ENCODE results near the gene TACC2.

Gene TACC2

DNA sequence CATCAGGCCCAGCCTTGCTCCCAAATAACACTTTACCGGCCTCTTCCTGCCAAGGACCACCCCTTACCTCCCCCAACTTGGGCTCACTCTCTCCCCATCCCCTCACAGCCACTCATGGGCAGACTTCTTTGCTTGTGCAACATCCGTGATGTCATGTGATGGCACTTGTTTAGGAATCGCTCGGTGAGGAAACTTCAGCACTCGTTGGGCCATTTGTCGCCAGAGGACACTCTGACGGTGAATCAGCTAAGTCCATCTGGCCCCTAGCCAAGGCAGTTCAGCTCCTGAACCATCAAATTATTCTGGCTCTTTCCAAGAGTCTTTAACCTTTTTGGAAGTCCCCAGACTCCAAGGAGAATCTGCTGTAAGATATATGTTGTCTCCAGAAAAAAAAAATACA, 301.4 kb downstream of the TACC2 start:
- TF ChIP-seq, protein P1, sequence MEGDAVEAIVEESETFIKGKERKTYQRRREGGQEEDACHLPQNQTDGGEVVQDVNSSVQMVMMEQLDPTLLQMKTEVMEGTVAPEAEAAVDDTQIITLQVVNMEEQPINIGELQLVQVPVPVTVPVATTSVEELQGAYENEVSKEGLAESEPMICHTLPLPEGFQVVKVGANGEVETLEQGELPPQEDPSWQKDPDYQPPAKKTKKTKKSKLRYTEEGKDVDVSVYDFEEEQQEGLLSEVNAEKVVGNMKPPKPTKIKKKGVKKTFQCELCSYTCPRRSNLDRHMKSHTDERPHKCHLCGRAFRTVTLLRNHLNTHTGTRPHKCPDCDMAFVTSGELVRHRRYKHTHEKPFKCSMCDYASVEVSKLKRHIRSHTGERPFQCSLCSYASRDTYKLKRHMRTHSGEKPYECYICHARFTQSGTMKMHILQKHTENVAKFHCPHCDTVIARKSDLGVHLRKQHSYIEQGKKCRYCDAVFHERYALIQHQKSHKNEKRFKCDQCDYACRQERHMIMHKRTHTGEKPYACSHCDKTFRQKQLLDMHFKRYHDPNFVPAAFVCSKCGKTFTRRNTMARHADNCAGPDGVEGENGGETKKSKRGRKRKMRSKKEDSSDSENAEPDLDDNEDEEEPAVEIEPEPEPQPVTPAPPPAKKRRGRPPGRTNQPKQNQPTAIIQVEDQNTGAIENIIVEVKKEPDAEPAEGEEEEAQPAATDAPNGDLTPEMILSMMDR (IDR thresholded peaks at IDR 0.05; ENCODE audit: low read depth, low read length) = no peak
- H3K4me3 ChIP-seq (ENCODE audit: low read depth, low read length) = no peak overlapping the region

DNA sequence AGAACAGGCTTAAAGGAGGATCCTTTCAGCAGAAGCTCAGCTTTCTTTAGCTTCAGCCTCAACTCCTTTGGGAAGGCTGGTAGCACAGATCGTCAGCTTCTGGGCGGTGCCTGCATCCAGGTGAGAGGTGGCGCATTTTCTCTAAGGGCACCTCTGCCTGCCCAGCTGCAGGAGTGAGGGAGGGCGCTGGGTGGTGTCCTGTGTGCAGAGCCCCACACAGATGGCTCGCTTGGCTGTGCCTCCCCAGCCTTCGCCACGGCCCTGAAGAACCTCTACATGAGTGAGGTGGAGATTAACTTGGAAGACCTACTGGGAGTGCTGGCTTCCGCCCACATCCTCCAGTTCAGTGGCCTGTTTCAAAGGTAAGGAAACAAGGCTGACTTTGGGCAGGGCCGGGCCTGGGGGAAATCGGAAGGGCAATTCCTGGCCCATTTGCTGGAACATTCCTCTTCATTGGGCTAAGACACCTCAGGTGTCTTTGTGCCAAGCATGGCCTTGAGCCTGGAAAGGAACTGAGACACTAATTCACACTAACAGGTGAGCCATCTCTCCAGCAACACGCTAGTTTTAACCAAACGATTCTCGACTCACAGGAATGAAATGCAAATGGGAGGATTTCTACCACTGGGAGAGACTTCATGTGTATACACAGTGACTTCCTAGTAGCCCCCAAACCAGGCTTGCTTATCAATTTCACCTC, 302.0 kb downstream of the TACC2 start:
- H3K4me3 ChIP-seq (ENCODE audit: low read depth, low read length) = no peak overlapping the region

DNA sequence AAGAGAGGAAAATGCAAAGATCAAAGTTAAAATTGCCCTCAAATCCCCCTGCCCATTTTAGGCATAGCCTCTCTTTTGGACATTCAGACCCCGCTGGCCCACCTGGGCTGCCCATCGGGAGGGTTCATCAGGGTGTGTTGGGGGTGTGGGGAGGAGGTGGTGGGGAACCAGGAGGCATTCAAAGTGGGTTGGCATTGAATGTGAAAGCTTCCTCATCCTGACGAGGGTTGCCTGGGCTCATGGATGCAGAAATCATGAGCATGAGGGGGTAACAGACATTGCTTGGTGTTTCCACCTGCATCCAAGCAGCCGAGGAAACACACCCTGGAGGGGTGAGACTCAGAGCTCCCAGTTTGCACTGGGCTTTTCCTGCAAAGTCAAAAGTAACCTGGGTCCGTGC, 302.8 kb downstream of the TACC2 start:
- TF ChIP-seq, protein P1 (IDR thresholded peaks at IDR 0.05; ENCODE audit: low read depth, low read length) = no peak
- H3K4me3 ChIP-seq (ENCODE audit: low read depth, low read length) = no peak overlapping the region

More for the DNA sequence above, 302.0 kb downstream of the TACC2 start:
- TF ChIP-seq, protein P1 (IDR thresholded peaks at IDR 0.05; ENCODE audit: low read depth, low read length) = no peak

DNA sequence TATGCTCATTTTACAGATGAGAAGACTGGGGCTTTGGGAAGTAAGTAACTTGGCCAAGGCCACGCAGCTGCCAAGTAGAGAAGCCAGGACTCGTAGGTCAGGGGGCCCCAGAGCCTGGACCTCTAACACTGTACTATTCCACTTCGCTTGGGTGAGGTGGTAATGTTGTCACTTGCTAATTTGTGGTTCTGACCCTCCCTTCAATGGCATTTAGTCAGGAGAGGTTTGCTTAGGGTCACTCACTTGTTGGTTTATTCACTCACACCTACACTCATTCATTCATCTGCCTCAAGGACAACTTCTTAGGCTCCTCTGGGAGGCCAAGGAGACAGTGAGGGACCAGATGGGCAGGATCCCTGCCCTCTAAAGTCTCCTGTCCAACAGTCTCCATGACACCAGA, 303.4 kb downstream of the TACC2 start:
- H3K4me3 ChIP-seq (ENCODE audit: low read depth, low read length) = no peak overlapping the region
- TF ChIP-seq, protein P1 (IDR thresholded peaks at IDR 0.05; ENCODE audit: low read depth, low read length) = no peak

DNA sequence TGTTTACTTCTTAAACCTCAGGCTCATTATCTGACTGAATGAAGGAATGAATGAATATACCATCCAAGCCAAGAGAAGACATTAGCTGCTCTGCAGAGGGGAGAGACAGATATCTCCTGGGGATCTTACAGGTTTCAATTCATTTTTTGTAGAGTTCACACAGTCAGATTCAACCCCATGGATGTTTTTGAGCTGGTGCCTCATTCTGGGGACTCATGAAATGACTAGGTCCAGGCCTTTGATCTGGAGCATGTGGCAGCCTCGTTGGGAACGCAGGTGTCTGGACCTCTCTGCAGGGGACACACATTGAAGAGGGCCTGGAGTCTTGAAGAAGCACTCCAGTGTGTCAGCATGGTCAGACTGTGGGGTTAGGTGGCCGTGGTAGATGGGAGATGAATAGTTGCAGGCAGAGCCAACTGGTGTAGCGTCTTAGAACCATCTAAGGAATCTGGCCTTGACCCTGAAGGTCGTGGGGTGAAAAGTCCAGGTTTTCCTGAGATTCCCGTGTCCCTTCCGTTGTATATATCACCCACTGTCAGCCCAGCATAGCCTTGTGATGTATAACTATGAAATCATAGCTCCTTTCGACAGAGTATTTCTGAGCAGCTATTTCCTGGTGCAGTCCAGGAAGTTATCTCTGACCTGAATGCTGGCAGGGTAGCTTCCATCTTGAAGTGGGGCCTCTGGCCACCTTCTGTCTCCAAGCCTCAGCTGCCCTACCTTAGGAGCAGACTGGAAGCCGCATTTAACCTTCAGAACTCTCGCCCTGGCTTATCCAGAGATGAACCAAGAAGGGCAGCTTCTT, 304.4 kb downstream of the TACC2 start:
- no peak overlapping the region for H3K4me3 ChIP-seq (ENCODE audit: low read depth, low read length)
- TF ChIP-seq, protein P1 (IDR thresholded peaks at IDR 0.05; ENCODE audit: low read depth, low read length) = no peak

DNA sequence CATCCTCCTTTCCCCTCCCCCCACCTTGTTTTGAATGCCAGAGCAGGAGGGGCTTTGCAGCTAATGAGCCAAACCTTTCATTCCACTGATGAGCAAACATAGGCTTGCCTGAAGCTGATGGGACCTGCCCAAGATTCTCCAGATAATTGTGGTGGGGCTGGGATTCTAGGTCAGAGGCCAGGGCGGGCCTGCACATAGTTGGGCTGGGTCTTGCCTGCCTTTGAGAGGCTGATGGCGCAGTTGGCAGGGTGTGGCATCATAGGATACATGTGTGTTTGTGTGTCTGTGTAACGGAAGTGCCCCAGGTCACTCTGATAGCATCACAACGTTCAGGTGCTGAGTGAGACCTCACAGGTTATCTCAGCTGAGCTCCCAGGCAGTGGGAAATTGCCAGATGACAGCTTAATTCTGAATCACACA, 305.0 kb downstream of the TACC2 start:
- TF ChIP-seq, protein P1 (IDR thresholded peaks at IDR 0.05; ENCODE audit: low read depth, low read length) = no peak
- H3K4me3 ChIP-seq (ENCODE audit: low read depth, low read length) = no peak overlapping the region
